ENCODE results near the gene SLC1A5.
A peak's percentile ranks its signal among the peaks of the same experiment; 100 is the strongest.

The SLC1A5 gene

DNA sequence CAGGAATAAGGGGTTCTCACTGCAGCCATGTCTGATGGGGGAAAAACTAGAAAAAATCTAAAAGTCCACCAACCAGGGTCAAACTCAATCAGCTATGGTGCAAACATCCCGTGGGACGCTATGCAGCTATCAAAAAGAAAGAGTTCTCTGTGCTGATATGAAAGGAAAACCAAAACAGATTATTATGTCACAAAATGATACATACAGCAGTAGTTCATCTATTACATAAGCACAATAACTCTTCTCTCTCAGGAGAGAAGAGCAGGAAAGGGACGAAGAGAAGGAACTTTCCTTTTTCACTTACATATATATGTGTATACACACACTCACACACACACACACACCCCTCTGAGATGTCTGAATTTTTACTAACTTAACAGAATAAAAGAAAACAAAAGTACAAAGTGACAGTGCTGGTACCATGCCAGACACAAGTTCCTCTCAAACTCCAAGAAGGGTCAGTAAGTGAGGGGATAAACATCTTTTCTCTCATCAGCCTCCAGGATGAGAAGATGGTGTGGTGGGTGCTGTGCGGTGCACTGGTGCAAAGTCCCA, 45.4 kb downstream of the SLC1A5 start:
- DNase-seq: no peak

DNA sequence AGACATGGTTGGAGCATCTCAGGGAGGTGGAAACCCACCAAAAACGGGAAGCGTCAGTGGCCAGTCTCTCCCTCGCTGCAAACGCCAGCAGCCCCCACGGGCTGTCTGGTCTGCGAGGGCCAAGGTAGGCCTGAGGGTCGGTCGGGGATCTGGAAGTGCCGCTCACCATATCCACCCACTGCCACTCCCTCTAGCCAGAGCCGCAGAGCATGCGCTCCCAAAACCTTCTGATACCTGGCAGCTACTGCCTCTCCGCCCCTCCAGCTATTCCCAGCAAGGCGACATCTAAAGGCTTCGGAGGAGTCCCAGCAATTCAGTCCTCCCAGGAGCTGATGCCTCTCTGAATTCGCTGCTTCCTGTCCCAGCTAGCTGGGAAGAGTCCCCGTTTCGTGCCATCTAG, 46.9 kb downstream of the SLC1A5 start:
- DNase-seq: no peak

DNA sequence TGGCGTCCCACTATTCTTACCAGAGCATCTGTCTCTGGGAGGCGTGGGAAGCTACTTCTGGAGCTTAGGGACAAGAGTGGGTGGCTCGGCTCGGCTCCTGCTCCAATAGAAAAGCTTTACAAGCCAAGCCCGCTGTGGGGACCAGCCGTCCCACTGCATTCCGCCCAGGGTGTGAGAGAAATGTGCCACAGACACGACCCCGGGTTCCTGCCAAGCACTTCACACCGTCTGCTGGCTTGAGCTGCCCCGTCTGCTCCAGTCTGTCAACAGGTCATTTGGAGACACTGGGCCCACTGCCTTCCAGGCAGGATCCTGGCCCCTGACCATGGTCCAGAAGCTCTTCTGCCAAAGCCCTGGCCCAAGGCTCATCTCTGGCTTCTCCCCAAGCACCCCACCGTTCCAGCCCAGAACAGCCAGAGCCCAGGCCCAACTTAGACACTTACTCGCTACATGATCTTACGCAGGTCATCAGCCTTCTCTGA, 49.1 kb downstream of the SLC1A5 start:
- DNase-seq: no peak

DNA sequence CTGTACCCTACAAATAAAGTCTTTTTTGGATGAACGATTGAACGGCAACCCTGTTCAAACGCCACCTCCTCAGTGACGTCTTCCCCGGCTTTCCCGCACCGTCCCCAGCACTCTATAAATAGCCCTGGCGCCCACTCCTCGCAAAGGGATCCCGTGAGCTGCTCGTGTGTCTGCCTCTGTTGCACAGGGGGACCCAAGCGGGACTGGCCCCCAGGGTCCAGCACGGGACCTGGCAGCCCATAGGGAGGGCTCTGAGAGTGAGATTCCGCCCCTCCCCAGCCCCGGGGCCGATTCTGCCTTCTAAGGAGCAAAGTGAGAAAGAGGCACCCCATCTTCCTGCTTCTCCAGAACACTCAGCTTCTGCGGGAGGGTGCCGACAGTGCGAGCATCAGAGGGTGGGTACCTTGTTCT, 50.6 kb downstream of the SLC1A5 start:
- DNase-seq: no peak

DNA sequence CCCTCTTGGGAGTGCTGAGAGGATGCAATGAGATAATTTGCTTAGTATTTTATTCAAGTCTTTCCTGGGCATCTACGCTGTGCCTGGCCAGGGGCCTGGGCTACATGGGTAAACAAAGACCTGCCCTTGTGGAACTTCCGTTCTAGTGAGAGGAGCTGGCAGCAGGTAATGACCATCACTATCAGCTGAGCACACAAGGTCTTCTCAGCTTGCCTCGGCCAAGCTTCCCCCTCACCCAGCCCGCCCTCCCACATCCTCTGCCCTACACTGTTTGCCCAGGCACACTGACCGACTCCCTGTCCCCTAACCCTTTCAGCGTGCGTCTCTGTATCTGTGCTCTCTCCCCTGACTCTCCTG, 51.1 kb downstream of the SLC1A5 start:
- DNase-seq: no peak

DNA sequence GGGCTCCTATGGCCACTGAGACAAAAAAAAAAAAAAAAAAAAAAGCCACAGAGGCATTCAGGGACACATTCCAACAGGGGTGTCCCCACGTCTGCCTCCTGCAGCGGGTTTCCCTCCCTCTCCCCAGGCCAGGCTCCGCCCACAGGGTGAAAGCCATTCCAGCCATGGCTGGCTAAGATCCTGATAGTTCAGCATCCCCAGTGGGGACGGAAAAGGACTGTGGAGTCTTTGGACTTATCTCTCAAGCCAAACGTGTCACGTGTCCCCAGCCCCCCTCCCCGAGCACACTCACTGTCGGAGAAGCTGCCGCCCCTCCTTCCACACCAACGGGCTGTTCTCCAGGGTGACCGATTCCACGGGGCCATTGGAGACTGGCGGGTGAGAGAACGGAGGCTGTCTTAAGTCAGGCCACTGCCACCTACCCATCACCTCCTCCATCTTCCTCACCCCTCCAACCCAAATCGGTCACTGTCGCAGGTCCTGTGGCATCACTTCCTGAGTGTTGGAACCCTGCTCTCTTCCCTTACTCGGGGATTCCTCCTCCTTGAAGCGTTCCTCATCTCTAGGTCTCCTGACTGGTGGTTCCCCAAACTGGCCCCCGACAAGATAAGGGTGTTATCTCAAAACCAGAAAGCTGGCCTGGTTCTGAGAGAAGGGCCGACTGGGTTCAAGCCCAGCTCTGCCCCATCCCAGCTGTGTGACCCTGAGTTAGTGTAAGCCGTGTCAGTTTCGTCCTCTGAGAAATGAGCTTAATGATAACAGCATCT, 51.7 kb downstream of the SLC1A5 start:
- no peak for DNase-seq

DNA sequence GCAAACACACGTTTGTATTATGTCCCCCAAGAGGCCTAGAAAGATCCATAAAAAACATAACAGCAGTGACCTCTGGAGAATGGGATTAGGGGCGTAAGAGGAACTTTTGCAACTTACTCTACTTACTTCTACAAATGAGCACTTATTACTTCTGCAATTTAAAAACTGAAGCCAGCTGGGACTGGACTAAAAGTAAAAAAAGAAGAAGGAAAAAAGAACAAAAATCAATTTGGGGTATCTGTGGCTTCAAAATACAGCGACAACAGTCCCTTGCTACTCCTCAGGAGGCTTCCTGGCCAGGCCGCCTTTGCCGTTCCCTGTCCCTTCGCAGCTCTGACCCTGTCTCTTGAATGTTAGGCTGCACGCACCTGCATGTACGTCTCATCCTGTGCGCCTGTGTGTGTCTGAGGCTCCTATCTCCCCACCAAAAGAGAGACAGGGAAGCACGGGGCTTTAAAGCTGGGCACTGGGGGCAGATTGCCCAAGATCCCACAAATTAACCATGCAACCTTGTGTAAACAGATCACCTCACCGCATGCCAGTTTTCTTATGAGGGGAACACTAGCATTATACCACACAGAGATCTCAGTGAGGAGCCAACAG, 54.6 kb downstream of the SLC1A5 start:
- DNase-seq: no peak

DNA sequence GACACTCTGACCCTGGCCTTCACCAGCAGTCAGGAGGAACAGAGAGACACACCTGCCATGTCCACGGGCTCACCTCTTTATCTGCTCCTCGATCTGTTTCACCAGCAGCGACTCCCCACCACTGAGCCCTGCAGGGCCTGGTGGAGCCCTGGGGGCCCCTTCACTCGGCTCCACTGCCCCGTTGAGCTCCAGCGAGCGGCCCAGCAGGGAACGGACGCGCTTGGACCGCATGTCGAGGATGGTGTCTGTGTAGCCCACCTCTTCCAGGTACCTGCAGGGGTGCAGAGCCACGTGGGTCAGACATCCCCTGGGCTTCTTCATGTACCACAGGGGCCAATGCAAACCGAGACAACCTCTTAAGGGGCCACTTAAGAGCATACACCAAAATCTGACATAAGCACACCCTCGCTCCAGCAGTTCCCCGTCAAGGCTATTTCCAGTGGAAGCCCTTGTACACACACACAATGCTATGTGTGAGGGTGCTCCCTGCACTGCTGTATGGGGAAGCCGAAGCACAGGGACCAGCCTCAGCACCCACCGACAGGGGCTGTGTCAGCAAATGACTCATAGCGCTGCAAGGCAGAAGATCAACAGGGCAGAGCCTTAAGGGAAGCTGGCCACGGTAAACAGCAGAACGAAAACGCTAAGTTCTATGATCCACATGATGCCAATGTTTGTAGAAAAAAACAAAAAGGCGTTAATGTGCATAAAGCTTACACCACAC, 55.3 kb downstream of the SLC1A5 start:
- no peak for DNase-seq

DNA sequence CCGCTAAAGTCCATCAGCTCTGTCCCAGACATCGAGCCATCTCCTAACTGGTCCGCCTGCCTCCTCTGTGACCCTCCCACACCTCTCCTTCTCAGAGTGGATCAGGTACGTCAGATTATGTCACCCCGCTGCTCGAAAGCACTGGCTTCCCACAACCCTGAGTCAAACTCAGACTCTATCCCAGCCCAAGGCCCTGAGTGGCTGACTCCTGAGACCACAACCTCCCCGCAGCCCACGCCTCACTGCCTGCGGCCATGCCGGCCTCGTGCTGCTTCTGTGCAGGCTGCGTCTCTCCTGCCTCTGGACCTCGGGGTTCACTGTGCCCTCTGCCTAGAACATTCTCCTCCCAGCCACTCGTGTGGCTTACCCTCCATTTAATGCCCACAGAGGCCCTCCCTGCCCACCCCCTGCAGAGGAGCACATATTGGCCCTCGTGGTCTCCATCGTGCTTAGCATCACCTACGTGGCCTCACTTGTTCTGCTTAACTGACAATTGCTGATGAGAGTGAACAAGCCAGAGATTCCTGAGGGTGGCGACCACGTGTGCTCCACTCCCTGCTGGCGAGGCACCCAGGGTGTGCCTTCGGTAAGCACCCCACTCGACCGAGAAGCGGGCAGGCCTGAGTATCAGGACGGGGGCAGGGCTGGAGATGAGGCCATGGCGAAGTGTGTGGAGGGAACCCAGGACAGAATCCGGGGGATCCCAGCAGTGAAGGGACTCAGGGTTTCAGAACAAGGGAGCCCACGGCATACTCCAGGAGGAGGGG, 56.0 kb downstream of the SLC1A5 start:
- DNase-seq: no peak

DNA sequence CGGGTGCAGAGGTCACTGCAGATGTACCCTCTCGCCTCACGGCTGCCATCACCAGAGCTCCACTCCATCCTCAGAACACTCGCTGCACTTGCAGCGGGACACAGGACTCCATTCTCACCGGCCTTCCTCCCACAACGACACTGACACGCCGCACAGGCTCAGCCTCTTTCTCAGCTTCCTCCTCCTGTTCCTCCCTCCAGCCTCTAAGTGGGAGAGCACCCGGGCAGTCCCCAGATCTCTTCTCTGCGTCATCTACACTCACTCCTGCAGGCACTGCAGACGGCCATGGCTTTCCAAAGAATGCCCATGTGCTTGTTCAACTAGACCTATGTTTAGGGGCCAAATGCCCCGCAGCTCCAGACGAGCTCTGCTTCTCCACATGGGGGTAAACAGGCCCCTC, 56.8 kb downstream of the SLC1A5 start:
- no peak for DNase-seq

DNA sequence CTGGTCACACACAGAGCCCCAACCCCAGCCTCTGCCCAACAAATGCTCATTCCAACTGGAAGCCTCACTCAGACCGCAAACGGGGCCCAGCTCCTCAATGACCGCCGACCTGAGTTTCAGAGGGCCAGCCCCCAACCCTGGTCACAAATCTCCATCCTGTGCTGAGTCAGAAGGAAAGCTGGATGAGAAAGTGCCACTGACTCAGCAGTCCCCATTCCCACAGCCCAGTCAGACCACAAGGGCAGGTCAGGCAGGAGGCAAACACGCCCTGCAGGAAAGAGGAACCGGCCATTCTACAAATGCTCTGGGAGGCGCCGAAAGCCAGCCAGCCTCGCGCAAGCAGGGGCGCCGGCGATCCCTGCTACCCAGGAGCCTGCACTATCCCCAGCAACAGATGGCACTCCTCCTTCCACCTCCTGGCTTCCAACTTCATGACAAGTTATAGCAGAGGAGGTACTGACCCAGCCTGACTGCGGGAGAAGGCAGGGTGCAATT, 57.3 kb downstream of the SLC1A5 start:
- no peak for DNase-seq

DNA sequence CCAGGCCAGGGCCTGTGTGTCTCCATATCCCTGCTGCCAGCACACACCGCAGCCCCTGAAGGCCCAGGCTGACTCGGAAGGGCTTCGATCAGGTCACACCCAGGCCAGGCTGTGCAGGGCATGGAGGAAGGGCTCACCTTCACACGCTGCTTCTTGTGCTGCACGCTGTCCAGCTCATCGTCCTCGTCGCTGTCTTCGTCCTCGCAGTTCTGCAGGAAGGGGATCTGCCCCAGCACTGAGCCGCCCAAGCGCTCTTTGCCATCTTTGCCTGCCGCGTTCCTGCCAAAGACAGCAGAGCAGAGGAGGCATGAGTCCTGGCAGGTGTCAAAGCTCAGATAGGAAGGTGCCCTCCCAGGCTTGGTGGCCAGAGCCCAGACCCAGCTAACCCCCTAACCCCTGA, 57.8 kb downstream of the SLC1A5 start:
- DNase-seq: no peak

DNA sequence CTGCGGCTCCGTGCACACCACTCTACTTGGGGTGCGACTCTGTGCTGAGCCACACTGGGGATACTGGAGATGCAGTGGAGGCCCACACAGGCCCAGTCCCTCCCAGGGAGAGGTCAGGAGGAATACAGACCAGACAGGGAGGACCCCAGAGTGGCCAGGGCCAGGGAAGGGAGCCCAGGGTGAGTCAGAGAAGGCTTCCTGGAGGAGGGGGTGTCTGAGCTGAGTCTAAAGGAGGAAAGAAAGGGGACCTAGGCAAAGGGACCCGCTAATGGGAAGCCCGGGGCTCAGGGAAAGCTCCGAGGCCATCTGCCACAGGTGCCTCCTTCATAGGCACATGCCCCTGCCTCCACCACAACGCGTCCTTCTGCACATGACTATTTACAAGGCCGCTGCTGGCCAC, 58.2 kb downstream of the SLC1A5 start:
- DNase-seq: no peak

DNA sequence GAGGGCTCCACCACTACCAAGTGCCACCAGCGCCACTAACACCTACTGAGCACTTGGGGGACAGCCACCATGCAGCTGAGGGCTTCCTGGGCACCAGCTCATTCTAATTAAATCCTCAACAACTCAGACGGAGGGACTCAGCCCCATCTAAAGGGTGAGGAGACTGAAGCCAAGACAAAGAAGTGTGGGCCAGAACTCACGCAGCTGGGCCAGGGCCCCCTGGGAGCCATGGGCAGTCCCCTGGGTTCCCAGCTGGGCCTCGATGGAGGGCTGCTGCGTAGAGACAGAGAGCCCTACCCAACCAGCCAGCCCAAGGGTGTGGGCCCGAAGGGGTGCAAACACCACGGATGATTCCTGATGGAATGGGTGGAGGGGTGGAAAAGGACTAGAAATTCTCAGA, 58.7 kb downstream of the SLC1A5 start:
- DNase-seq: no peak

DNA sequence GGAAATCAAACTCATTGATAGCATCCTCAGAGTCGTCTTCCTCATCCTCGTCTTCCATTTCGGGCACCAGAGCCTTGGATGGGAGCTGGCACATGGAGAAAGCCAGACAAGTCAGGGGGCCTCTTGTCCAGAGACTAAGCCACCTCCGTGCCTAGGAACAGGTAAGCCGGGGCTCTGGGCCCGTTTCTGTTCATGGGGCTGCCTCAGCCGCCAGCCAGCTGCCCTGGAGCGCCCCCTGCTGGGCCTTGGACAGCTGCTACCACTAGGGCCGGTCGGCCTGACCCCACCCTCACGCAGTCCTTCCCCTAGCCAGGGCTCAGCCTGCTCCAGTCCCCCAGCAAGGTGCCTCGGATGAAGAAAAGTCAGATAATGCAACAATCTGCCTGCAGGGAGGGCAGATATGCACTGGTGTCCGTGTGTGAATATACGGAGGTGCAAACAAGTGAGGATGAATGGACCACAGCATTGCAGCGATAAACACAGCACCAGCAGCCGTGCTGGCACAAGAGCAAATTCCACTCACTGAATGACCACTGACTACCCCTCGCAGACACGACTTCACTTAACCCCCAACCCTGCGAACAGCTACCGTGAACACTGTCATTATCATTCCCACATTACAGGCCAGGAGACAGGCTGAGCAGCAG, 59.6 kb downstream of the SLC1A5 start:
- DNase-seq: peak; percentile 63 to 78 (median 74)

DNA sequence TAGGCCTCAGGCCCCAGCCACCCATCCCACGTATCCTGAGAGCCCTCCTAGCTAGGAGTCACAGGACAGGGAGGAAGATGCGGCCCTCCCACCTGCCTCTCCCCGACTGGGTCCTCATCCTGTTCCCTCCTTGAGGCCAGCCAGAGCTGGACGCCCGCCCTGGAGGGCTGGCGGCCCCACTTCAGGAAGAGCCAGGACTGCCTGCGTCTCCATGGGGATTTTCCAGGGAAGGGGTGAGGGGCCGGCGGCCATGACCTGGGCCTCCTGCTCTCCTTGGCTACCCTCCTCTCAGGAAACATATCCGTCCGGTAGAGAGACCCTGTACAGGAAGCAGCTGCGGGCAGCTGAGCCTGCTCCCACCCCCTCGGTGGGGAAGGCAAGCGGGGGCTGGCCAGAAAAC, 60.2 kb downstream of the SLC1A5 start:
- no peak for DNase-seq

DNA sequence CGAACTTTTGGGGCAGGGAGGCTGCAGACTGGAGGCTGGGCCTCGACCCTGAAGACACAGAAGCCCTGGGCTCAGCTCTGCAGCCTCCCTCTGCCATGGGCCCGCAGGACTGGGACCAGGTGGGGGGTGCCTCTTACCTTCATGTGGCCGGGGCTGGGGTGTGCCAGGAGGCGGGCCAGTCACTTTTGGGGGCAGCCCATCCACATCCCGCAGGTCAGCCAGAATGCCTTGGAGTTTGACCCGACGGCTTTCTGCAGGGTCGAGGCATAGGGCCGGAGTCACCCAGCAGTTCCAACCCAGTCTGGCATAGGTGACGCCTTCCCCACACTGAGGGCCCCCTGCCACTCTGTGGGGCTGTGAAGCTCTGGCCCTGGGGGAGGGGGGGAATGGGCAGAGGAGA, 60.6 kb downstream of the SLC1A5 start:
- no peak for DNase-seq

DNA sequence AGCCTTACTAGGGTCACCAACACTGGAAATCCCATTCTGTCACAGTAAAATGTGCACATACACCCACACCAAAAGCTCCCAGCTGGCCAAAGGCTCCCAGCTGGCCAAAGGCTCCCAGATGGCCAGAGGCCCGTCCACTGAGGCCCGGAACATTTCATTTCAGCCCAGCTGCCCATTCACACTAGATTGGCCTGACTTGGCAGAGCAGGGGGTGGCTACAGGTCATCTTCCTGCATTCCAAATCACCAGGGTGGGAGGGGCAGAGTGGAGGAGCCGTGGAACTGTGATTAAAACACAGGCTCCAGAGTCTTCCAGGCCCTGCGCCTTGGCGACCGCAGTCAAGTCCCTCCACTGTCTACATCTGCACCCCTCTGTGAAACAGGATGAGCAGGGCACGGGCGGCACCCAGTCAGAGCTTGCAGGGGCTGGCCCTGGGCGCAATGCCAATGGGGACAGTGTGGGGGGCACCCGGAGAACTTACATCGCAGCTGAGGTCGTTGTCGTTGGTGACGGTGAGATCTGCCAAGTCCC, 61.4 kb downstream of the SLC1A5 start:
- DNase-seq: no peak

DNA sequence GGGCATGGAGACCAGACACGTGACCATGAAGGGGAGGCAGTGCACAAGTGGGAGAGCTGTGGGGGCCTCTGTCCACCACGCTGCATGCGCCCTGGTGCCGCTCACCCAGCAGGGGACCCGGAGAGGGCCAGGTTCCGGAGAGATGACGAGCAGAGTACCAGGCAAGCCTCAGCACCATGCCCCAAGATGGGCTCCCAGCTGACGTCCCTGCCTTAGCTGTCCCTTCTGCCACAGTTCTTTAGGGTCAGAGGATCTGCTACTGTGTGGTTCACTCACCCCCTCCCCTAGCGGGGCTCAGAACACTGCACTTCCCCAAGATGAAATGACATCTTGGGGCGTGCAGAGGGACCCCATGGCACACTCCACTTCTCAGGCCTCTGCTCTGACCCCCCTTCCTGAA, 61.8 kb downstream of the SLC1A5 start:
- no peak for DNase-seq

DNA sequence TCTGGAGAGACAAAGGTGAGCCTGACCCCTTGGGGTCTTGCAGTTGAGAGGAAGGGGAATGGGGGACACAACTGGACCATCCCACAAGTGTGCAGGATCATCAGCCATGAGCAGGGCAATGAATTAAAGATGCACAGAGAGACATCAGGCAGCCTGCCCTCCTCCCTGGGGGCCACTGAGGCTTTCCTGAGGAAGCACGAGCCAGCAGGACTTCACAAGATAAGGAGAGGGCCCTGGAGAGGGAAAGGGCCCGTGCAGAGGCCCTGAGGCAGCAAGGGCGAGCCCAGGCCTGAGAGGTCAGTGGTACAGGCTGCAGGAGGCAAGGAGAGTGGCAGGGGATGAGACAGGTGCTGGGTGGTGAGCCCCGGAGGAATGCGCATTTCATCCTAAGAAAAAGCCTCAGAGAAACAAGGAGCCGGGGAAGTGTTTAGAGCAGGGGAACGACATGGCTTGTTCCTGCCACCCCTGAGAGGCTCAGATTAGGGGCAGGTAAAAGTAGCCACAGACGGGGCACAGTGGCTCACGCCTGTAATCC, 62.5 kb downstream of the SLC1A5 start:
- DNase-seq: no peak

DNA sequence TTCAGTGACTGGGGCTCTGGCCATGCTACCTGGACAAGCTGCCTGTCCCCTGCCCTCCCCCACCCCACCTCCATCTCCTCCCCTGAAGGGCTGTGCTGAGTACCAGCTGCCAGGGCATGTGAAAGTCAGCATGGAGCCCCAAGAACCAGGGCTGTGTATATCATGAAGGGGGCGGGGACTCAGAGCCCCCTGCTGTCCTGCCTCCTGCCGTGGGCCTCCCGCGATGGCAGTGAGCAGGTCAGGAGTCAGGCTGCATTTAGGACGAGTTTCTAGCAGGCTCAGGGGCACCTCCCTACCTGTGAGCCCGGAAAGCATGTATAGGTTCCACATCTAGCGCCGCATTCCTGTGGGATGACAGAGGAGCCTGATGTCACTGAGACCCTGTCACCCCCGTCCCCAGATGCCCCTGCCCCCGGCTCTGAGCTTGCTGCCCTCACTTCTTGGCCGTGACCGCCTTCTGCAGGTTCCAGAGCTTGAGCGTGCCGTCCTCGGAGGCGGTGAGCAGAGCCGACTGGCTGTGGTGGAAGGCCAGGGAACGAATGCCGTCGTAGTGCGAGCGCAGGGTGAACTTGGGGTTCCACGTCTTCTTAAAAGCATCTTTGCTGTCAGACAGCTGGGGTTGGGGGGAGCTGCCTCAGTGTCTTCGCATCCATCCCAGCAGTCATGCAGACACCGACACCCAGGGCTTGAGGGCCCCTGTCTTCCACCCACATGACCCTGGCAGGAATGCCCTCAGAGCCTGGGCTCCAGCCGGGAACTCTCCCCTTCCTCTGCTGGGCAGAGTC, 63.2 kb downstream of the SLC1A5 start:
- no peak for DNase-seq
